Gastroesophageal sphincter (tissue), 3 donors: ENCODE measurements around the gene KIF22.

Experiments
- CTCF ChIP-seq, 4 experiments: fragments of 200-600 bp in 2 of 4; fragments of 450-650 bp in 2 of 4; sonication (generic) in 1 of 4; IDR thresholded peaks; one replicate each; pipeline ENCODE4 v1.5.1; 2017 to 2019; ENCODE audit warnings: antibody characterized with exemption in 4 of 4, mild to moderate bottlenecking in 2 of 4, moderate library complexity in 2 of 4
- POLR2AphosphoS5 ChIP-seq: sonication (generic); formaldehyde crosslinking; IDR thresholded peaks from one replicate; pipeline ENCODE4 v1.6.1; 2017; ENCODE audit warnings: antibody characterized with exemption

- peak; percentile 28 for TF ChIP-seq POLR2AphosphoS5
- no peak for TF ChIP-seq CTCF (IDR thresholded peaks at IDR 0.05)
Observed at GRCh38 chr16:29825145-29826044, 34.8 kb downstream of the KIF22 start.
